Activated gamma-delta T cell (primary cell): ENCODE results near the gene EXOSC5.
"Not testable (repeated sequence)": the region's sequence is repeated elsewhere in the genome, so short reads cannot be mapped to it uniquely, and the experiment has no call there.

ENCODE experiments used
- DNase-seq: peaks from one replicate; lab custom pipeline; 2025; lab: John Stamatoyannopoulos, UW
- total RNA-seq, 2 donors: gene quantifications; one replicate each; lab custom pipeline; 2026; lab: John Stamatoyannopoulos, UW

Gene EXOSC5
- total RNA-seq, result 8.9 to 14.9 reads per million in 2 donors

DNA sequence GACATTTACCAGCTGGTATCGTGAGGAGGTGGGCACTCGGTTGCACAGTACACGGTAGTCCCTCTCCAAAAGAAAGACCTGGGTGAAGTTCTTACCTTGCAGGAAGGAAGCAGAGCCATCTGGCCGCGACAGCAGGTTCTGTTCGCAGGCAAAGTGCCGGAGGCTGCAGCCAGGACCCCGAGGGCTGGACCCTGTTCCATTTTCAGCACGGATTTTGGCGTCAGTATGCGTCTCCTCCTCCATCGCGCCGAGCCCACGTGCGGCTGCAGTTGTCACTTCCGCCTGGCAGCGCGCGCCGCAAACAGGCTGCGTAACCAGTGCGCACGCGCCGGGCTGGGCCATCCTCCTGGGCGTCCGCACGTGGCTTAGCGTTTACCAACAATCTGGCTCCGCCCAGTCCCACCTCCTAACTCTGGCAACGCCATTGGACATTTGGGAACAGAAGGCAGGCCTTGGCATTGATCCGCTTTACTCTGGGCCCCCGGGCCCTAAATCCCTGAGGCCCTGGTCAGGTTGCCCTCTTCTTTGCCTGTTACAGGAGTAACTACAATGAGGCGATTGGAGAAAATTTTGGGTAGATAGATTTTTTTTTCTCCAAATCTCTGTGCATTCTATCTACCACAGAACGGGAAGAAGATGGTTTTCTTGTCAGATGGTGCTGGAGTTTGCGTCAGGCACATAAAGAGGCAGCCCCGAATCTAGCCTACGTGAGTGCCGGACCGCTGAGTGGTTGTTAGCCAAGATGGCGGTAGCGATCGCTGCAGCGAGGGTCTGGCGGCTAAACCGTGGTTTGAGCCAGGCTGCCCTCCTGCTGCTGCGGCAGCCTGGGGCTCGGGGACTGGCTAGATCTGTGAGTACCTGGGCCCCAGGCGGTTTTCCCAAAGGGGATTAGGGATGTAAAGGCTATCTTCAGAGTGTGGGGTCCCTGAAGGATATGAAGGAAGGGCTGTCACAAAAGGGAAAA, at the start of gene EXOSC5, which contains the start of gene BCKDHA:
TSS of gene EXOSC5 (minus strand) at position 274 of the 964 bp plus-strand sequence. CDS start at position 243, 31 bp downstream.
TSS of gene BCKDHA (plus strand) at position 733 of the 964 bp plus-strand sequence. CDS start at position 743, 10 bp downstream.
- peak; percentile 97 for DNase-seq

DNA sequence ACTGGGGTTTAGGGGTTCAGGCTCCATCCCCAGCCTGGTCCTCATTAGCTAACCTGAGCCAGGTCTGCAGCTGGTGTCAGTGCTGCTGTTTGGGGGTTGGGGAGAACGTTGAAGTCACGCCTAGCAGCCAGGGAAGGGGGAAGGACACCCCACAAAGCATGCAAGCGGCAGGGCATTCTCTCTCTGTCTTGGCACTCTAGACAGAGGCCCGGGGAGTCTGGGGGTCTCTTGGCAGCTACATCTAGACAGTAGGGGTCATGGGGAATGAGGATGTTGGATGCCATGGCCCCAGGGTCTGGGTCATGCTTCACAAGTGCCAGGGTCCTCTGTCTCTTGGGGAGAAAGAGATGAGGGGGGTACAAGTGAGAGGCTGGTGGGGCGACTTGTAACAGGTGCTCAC, 48.4 kb upstream of the EXOSC5 start:
- DNase-seq, result no peak

DNA sequence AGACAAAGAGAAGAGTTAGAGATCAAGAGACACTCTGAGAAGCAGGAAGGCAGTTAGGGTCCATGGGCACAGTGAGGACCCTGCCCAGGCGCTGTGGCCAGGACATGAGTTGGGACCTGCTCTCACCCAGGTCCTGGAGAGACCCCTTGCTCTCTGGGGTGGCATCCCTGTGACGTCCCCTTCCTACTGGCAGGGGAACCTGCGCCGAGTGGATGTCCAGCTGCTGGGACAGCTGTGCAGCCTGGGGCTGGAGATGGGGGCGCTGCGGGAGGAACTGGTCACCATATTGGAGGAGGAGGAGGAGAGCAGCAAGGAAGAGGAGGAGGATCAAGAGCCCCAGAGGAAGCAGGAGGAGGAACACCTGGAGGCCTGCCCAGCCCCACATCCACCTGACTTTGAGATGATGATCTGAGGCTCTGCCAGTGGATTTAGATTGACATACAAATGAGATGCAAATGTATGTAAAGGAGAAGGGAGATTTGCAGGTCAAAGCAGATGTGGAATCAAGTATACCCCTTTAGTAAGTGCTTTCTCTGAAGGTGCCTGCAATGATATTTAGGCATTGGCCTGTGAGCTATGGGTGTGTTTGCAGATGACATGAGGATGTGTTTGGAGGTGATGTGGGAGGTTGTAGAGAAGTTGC, 46.8 kb upstream of the EXOSC5 start:
- no peak for DNase-seq

DNA sequence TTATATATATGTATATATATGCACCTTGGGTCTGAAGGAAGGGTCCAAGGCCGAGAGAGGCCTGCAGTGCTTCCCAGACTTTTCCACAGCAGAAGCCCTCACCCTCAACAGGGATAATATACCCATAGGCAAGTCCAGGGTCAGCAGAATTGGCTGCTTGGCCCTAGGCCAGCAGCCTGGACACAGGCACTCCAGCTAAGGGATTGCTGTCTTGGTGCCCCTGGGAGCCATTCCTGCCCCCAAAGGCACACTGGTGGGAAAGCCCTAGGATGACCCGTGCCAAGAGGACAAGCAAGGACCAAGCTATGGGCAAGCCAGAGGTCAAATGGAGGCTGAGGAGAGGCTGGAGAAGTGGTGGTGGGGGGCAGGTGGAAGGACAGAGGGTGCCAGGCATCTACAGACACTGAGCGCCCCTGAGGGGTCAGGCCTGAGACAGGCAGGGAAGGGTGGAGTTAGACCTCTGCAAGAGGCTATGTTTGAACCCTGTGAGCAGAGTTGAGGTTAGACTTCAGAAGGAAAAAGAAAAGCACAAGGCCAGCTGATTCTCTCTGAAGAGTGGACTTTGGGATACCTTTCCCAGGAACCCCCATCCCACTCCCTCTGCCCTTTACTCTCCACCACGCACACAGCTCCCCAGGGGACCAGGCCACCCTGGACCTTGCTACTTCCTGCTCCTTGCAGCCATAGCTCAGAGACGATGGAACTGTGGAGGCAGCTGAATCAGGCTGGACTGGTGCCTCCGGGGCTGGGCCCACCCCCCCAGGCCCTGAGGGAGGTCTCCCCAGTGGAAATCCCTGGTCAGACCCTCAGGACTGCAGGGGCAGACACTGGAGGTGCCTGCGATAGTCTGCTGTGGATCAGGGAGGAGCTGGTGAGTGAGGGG, 45.6 kb upstream of the EXOSC5 start, which contains the start of gene ERICH4:
TSS of gene ERICH4 (plus strand) at position 684 of the 883 bp plus-strand sequence. CDS start at position 698, 14 bp downstream.
- DNase-seq, result no peak

DNA sequence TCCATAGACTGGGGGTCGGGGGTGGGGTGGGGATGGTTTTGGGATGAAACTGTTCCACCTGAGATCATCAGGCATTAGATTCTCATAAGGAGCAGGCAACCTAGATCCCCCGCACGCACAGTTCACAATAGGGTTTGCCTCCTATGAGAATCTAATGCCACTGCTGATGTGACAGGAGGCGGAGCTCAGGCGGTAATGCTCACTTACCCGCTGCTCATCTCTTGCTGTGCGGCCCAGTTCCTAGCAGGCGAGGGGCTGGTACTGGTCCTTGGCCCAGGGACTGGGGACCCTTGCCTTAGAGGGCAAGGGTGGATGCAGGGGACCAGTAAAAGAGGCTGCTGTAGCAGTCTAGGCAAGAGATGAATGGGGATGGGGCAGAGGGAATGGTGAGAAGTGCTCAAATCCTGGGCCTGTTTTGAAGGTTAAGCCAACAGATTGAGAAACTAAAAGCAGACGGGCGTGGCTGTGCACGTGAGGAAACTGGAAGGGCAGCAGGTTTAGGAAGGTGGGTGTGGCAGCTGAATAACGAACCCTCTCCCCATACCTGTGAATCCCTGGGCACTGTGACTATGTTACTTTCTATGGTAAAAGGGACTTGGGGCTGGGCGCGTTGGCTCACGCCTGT, 44.3 kb upstream of the EXOSC5 start:
- DNase-seq, result no peak

DNA sequence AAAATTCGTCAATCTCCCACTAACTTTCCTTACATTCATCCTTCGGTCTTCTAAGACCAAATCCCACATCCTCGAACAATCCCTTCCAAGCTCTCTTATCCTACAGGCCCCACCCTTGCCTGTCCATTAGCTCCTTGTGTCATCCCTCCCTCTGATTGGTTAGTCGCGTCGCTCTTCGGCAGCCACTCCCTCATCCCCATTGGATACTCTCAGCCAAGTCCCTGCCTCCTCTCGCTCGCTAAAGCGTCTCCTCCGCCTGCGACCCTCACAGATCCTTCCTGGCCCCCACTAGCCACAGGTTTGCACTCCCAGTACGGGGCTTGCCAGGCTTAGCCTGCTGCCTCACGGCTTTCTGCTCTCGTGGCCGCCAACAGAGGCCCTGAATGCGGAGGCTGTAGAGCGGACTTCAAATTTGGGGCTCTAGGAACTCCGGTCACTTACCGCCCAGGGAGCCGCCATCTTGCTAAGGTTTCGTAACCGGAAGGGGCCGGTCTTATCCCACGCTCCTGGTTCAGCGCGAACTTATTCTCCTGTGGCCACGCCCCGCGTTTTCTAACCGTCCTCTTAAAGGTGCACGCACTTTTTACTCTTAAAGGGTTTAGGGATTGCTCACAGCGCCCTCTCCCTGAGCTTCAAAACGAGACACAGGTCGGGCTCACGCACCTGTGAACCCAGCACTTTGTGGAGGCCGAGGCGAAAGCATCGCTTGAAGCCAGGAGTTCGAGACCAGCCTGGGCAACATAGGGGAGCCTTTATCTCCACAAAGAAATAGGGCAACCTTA, 42.5 kb upstream of the EXOSC5 start, which contains the start of gene DMAC2:
TSS of gene DMAC2 (minus strand) at position 472 of the 782 bp plus-strand sequence. CDS start at position 459, 13 bp downstream.
- DNase-seq, result no peak

DNA sequence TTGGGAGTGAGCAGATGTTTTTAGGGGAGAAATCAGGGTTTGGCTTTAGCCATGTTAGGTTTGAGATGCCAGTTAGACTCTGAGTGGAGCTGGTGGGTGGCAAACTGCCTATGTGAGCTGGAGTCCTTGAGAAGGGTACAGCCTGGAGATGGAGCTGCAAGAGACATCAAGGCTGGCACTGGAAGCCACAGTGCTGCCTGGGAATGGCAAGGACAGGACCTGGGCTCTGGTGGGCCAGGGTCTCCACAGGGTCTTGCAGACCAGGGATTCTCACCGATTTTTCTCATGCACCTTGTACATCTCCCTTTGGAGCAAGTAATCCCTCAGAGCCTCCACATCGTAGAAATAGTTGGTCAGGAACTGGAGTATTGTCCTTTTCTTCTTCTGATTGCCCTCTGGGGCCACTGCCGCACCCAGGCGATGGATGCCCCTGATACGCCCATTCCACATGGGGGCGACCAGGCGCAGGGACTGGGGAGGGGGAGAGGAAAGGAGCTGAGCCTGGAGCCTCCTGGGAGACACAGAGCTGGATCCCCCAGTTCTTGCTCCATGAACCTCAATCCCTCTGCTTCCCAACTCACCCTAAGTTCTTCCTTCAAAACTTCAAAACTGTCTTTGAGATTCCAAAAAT, 40.9 kb upstream of the EXOSC5 start:
- DNase-seq, result no peak

DNA sequence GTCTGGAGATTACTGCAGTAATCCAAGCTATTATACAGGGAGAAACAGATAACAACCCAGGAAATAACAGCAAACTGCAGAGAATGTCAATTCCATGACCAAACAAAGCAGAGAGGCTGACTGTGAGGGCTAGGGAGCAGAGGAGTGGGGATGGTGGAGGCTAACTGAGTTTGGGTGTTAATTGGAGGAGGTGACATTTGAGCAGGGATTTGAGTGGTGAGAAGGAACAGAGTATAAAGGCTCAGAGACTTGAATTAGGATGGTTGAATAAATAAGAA, 39.5 kb upstream of the EXOSC5 start:
- DNase-seq, result no peak

DNA sequence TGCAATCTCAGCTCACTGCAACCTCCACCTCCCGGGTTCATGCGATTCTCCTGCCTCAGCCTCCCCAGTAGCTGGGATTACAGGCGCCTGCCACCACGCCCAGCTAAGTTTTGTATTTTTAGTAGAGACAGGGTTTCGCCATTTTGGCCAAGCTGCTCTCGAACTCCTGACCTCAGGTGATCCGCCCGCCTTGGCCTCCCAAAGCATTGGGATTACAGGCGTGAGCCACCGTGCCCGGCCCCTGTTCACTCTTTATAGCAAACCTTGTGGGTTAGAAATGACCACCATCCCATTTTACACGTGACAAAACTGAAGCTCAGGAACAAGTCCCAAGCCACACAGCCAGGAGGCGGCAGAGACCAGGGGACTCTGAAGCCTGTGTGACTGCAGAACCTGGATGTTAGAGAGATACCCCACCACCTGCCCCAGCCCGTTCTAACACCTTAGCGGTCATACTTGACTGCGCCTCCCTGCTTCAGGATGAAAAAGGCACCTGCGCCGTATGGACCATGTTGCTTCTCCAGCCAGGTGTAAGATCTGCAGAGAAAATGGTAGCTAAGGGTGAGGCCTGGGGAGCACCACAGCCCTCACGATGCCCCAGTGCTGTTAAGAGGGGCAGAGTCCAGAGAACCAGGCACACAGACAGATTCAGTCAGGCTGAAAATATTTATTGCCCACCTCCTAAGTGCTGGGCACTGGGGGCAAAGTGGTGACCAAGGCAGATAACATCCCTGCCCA, 38.9 kb upstream of the EXOSC5 start:
- no peak for DNase-seq

DNA sequence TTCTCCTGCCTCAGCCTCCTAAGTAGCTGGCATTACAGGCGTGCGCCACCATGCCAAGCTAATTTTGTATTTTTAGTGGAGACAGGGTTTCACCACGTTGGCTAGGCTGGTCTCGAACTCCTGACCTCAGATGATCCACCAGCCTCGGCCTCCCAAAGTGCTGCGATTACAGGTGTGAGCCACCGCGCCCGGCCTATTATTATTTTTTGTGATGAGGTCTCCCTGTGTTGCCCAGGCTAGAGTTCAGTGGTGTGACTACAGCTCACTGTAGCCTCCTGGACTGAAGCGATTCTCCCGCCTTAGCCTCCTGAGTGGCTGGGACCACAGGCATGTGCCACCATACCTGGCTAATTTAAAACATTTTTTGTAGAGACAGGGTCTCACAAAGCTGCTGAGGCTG, 38.2 kb upstream of the EXOSC5 start:
- not testable (repeated sequence) for DNase-seq

DNA sequence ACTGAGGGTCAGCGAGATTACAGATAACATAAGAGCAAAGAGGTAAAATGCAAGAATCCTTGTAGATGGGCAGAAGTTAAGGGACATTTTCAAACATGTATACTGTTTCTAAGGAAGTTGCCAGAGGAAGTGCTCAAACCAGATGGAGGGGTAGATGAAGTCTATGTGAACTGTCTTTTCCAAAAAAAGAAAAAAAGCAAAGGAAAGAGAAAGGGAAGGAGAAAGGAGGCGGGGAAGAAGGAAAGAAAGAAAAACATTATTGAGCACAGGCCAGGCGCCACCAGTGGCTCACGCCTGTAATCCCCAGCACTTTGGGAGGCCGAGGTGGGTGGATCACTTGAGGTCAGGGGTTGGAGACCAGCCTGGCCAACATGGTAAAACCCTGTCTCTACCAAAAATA, 37.3 kb upstream of the EXOSC5 start:
- DNase-seq, result no peak

DNA sequence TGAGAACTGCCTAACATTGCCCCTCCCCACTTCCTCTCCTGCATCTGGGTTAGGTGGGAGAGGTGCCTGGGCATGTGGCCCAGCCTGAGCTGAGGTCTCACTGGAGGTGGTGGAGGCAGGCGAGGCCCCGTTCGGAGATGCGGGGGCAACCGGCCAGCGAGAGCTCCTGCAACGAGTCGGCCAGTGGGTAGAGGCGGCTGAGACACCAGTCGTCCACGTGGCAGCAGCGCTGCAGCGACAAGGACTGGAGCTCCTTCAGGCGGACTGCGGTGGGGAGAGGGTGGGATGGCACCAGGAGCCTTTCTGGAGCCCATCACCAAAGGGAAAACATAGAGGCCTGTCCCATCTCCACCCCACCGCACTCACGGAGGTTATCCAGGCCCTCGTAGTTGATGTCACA, 36.0 kb upstream of the EXOSC5 start:
- no peak for DNase-seq

DNA sequence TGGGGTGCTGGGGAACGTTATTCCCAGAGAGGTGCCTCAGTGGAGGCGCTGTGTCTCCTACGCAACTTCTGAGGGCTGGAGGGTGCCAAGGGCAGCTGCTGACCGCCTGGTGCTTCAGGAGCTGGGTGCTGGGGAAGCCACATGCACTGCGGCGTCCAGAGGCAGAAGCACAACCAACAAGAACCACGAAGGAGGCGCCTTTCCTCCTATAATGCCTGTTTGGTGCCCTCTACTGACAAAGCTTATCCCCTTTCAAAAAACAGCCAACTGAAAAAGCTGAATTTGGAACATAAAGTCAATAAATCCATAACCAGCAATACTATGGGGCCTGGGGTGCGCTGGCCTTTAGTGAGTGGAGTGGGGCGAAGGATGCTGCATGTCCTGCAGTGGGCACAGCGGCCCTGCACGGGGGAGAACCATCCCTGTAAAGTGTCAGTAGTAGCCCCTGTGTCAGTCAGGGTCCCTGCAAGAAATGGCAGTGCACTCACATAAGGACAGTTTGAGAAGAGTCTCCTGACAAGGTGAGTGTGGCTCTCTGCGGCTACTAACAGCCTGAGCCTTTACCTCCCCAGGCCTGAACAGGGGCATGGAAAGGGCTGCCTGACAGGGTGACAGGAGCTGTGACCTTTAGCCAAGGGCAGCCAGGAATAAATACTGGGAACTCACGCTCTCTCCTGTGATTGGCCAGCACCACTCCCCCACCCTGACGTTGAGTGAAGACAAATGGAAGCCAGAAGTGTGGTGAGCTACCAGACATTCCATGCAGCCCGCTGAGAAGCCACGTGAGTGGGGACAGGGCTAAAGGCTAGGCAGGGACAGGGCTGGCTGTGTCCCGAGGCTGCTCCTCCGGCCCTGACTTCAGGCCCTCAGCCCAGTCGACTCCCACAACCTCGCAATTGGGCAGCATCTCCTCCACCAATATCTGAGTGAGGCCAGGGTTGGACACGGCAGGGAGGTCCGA, 34.5 kb upstream of the EXOSC5 start:
- no peak for DNase-seq

DNA sequence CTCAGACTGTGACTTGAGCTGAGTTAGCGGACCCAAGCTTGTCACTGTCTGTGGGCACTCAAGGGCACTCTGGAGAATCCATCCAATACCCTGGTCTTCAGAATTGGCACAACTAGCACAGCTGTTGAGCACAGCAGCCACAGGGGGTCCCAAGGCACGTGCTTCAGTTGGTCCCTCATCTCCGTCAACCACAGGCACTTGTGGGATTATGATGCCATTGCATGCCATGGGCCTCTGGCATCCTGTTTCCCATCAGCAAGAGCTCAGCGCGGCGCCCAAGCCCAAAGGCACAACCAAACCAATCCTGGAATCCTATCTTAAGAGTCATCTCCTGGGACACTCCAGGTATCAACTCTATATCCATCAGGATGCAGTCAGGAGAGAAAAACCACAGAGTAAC, 33.8 kb upstream of the EXOSC5 start:
- DNase-seq, result no peak

DNA sequence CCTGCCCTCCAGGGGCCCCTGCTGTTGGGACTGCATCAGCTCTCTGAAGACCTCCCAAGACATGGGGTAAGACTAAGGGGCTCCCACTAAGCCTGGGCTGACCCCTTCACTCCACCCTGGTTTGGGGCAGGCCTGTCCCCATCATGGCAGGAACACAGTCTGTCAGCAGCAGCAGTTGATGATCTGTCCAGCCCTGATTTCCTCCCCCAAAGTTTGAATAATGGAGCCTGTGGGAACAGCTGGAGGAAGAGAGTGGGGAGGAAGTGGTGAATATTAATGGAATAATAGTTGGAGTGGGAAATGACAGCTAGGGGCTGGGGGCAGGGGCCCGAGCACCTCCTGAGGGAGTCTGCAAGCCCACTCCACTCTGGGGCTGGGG, 31.3 kb upstream of the EXOSC5 start:
- DNase-seq, result no peak

DNA sequence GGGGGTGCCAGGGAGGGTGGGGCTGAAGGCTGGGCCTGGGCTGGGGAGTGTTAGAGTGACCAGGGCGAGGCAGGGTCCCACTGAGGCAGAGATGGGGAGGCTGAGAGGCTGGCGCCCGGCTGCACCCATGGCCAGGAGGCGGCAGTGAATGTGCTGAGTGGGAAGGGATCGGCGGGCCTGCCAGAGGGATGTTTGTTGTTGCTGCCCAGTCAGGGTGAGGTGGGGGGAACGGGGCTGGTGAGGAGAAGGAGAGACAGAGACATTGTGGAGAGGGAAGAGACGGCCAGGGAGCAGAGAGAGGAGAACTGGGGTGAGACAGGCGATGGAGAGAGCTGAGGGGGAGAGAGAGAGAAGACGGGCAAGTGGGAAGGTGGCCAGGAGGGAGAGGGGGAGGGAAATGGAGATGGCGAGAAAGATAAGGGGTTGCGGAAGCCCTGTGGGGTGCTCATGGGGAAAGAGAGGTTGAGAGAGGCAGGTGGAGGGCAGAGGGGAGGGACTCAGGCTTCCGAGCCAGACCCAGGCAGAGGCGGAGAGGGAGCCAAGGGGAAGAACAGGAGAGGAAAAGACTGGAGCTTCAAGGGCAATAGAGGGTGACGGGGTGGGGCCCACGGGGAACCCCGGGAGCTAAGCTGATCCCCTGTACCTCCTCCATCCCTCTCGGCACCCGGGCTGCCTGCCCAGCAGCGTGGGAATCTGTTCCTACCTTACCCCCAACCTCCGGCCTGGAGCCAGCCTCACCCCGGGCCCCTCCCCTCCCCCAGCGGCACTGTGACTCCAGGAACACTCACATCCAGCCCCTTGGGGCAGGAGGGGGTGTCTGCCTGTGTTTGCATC, 30.7 kb upstream of the EXOSC5 start:
- no peak for DNase-seq

DNA sequence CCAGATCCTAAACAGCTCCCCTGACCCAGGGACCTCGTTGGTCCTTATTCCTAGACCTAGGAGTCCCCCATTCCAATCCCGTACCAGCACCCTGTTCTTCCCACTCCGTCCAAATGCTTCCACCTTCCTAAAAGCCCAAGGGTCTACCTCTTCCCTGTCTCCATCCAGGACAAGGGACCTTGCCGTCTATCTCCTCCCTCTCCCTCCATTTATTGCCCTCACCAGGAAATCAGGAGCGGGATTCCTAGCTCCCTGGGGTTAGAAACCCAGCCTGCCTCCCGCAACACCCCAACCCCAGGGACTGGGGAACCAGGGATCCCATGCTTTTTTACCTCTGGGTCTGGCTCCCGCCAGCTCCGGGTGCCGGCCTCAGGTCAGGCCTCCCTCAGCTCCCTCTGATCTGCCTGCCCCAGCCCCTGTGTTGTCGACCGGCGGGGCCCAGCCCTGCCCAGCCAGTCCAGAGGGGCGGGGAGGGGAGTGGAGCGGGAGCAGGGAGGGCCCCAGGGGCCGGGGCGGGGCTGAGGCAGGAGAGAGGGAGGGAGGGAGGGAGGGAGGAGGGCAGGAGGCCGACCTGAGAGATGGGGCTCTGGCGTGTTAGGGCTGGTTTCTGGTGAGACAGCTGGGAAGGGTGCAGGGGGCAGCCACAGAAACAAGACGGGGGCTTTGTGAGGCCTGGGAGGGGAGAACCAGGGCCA, 29.9 kb upstream of the EXOSC5 start, which contains the start of gene B3GNT8:
TSS of gene B3GNT8 (minus strand) at position 423 of the 695 bp plus-strand sequence. CDS start 596 bp downstream, outside the sequence.
- peak; percentile 31 for DNase-seq
